ENCODE measurements around the gene GSTP1. TPM values are rescaled to one million over a fixed set of nuclear protein-coding genes. Genes with fewer than 3 reads are reported as not detected.
A peak's percentile ranks its signal among the peaks of the same experiment; 100 is the strongest.

The GSTP1 gene
- polyA plus RNA-seq, 1 of the 3 experiments (the other 2 are of a cell fraction), result 745 TPM

DNA sequence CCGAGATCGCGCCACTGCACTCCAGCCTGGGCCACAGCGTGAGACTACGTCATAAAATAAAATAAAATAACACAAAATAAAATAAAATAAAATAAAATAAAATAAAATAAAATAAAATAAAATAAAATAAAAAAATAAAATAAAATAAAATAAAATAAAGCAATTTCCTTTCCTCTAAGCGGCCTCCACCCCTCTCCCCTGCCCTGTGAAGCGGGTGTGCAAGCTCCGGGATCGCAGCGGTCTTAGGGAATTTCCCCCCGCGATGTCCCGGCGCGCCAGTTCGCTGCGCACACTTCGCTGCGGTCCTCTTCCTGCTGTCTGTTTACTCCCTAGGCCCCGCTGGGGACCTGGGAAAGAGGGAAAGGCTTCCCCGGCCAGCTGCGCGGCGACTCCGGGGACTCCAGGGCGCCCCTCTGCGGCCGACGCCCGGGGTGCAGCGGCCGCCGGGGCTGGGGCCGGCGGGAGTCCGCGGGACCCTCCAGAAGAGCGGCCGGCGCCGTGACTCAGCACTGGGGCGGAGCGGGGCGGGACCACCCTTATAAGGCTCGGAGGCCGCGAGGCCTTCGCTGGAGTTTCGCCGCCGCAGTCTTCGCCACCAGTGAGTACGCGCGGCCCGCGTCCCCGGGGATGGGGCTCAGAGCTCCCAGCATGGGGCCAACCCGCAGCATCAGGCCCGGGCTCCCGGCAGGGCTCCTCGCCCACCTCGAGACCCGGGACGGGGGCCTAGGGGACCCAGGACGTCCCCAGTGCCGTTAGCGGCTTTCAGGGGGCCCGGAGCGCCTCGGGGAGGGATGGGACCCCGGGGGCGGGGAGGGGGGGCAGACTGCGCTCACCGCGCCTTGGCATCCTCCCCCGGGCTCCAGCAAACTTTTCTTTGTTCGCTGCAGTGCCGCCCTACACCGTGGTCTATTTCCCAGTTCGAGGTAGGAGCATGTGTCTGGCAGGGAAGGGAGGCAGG, at the start of gene GSTP1 (continued):
- TF ChIP-seq RCOR1 (IDR thresholded peaks at IDR 0.05; ENCODE audit: low read length) (peak; percentile 64), TEAD4 (IDR thresholded peaks at IDR 0.05; ENCODE audit: borderline replicate concordance, insufficient read depth) (no peak), GATA2 (CRISPR knock-in tag; IDR thresholded peaks at IDR 0.05) (no peak), IRF3 (IDR thresholded peaks at IDR 0.05; ENCODE audit: low read depth, low read length) (no peak), EP300 (IDR thresholded peaks at IDR 0.05; ENCODE audit: borderline replicate concordance in 1 of 2, low read depth in 1 of 2, low read length in 1 of 2) (peak in 1 of 2 experiments; percentile 34; a peak in 2 of 4 replicates), ELF1 (IDR thresholded peaks at IDR 0.05) (0 out of 2 replicates have a peak, but pooled peaks have one; percentile 19), JUND (IDR thresholded peaks at IDR 0.05) (peak; percentile 40; the same call in 1 of the 2 replicates), EZH2phosphoT487 (IDR thresholded peaks at IDR 0.05; ENCODE audit: borderline replicate concordance, low read depth) (no peak), RAD21 (IDR thresholded peaks at IDR 0.05; ENCODE audit: low read length) (peak; percentile 51), NRF1 (IDR thresholded peaks at IDR 0.05; ENCODE audit: low read depth, low read length) (peak; percentile 34; the same call in 1 of the 2 replicates), POLR2AphosphoS5 (IDR thresholded peaks at IDR 0.05; ENCODE audit: low read depth, low read length) (peak; percentile 99), SMC3 (IDR thresholded peaks at IDR 0.05; ENCODE audit: low read depth, low read length) (peak; percentile 49), CHD2 (IDR thresholded peaks at IDR 0.05; ENCODE audit: low read length, partially characterized antibody) (peak; percentile 33), TCF12 (IDR thresholded peaks at IDR 0.05) (0 out of 2 replicates have a peak, but pooled peaks have one; percentile 8), YY1 (IDR thresholded peaks at IDR 0.05; ENCODE audit: low read depth) (no peak)

DNA sequence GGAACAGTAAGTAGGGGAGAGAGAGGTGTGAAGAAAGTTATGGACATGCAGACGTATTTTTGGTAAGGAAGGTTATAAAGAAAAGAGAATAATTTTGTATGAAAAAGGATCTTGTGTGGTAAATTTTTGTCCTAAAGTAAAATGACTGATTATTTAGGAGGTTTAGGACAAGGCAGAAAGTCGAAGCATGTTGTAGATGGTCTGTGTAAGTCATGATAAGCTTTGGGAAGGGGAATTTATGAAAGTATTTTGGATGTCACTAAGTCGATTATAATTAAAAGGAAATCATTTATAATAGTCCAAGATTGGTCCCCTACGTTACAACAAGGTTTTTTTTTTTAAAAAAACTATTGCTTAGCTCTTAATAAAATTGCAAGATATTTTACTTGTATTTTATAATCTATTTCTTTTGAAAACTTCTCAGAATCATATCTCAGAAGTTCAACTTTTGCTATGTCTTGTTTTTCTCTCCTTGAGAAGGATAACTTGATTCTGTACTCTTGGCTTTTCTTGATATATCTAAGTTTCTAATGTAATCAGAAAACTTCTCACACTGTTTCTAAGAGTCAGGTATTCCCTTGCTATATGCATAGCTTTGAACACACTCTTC, 49.4 kb upstream of the GSTP1 start:
- H3K9me2 ChIP-seq, result no peaks in the 10 kb centered on the region
- H3F3A ChIP-seq (replicated peaks; ENCODE audit: insufficient read depth), result peaks cover 3% of the 10 kb centered on the region
- no peak for DNase-seq
- ChIA-PET CTCF (interaction anchor here (0.8 to 1.6 kb wide), 2 partner anchors 38 to 95 kb away, joined by 3 to 4 read pairs; partner anchors contain the start of gene NUDT8), POLR2A (no interaction called here)
- no peaks in the 10 kb centered on the region for H3K79me2 ChIP-seq (ENCODE audit: insufficient read depth)
- no peak overlapping the region for H2AFZ ChIP-seq (ENCODE audit: low read depth)
- under 1% methylated on average over 4 of the region's 4 CpGs for WGBS (ENCODE audit: low lambda C conversion rate)
- no peaks in the 10 kb centered on the region for H4K20me1 ChIP-seq (ENCODE audit: insufficient read depth)
- no peaks in the 10 kb centered on the region for H3K4me1 ChIP-seq (ENCODE audit: control insufficient read depth in 1 of 2, insufficient read depth in 2 of 2, low read depth in 1 of 2, low read length in 1 of 2)
- H3K9ac ChIP-seq, result no peak overlapping the region
- no peak overlapping the region for H3K4me3 ChIP-seq (ENCODE audit: low read depth in 2 of 2, low read length in 1 of 2)
- no peak for TF ChIP-seq EZH2phosphoT487 (IDR thresholded peaks at IDR 0.05; ENCODE audit: borderline replicate concordance, low read depth)
- TF ChIP-seq EP300 (IDR thresholded peaks at IDR 0.05; ENCODE audit: borderline replicate concordance in 1 of 2, low read depth in 1 of 2, low read length in 1 of 2), result no peak
- no peak for TF ChIP-seq POLR2AphosphoS5 (IDR thresholded peaks at IDR 0.05; ENCODE audit: low read depth, low read length)
- TF ChIP-seq GABPA (IDR thresholded peaks at IDR 0.05; ENCODE audit: low read depth), result no peak
- TF ChIP-seq SMC3 (IDR thresholded peaks at IDR 0.05; ENCODE audit: low read depth, low read length), result no peak
- no peak for TF ChIP-seq MXI1 (IDR thresholded peaks at IDR 0.05; ENCODE audit: low read depth, low read length)
- no peak for TF ChIP-seq RXRA (IDR thresholded peaks at IDR 0.05; ENCODE audit: borderline replicate concordance, low read depth)
- TF ChIP-seq MEF2A (IDR thresholded peaks at IDR 0.05; ENCODE audit: borderline replicate concordance, low read depth), result no peak
- TF ChIP-seq, protein P1, sequence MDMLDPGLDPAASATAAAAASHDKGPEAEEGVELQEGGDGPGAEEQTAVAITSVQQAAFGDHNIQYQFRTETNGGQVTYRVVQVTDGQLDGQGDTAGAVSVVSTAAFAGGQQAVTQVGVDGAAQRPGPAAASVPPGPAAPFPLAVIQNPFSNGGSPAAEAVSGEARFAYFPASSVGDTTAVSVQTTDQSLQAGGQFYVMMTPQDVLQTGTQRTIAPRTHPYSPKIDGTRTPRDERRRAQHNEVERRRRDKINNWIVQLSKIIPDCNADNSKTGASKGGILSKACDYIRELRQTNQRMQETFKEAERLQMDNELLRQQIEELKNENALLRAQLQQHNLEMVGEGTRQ (IDR thresholded peaks at IDR 0.05; ENCODE audit: borderline replicate concordance, low read depth, low read length), result no peak
- H3K9me3 ChIP-seq, result peaks cover 14% of the 10 kb centered on the region; the same call in 1 of the 2 replicates
- no peak overlapping the region for H3K4me2 ChIP-seq
- H3K36me3 ChIP-seq (replicated peaks in 1 of 2; ENCODE audit: control insufficient read depth in 1 of 2, insufficient read depth in 2 of 2, low read length in 1 of 2), result no peaks in the 10 kb centered on the region
- H3K27ac ChIP-seq (ENCODE audit: low read depth in 2 of 2, low read length in 1 of 2), result no peak overlapping the region
- H3K27me3 ChIP-seq (ENCODE audit: insufficient read depth), result no peaks in the 10 kb centered on the region
